ENCODE data around the gene MUL1.

- no peak for TF ChIP-seq YY1 (IDR thresholded peaks at IDR 0.05; ENCODE audit: insufficient read depth, insufficient read length)
- TF ChIP-seq ZNF274 (IDR thresholded peaks at IDR 0.05; ENCODE audit: low read depth, low read length), result no peak
Measured at GRCh38 chr1:20551945-20552727, 44.2 kb upstream of the MUL1 start, which contains the start of gene FAM43B.

Measured in NT2/D1 (cell line).